CD14-positive monocyte (primary cell): ENCODE data around the gene RNF31. TPM values are rescaled to one million over a fixed set of nuclear protein-coding genes. Genes with fewer than 3 reads are reported as not detected.

ENCODE experiments used
- DNase-seq, 3 donors: peaks; one replicate each; pipeline ENCODE4 v3.0.0-alpha.2; 2011 to 2022
- H2AFZ ChIP-seq: 2 replicates; pipeline ENCODE4 v1.6.0; 2012; ENCODE audit warnings: mild to moderate bottlenecking, low read depth, low read length, inconsistent platforms; ENCODE audit not compliant: insufficient read depth, poor library complexity, severe bottlenecking
- H3K27ac ChIP-seq, 2 donors: 1 replicate in 1 of 2; 2 replicates in 1 of 2; pipeline ENCODE4 v1.5.1; 2012 to 2013; ENCODE audit warnings: low read length in 2 of 2, control low read depth in 1 of 2, inconsistent platforms in 1 of 2, low read depth in 1 of 2, mild to moderate bottlenecking in 1 of 2
- H3K27me3 ChIP-seq, 2 donors: one replicate each; pipeline versions ENCODE4 v1.6.0 to v1.6.1; 2011 to 2013; ENCODE audit warnings: low read length in 2 of 2; ENCODE audit not compliant: control insufficient read depth in 2 of 2, insufficient read depth in 2 of 2
- H3K36me3 ChIP-seq, 2 donors: replicated peaks in 1 of 2; 1 replicate in 1 of 2; 2 replicates in 1 of 2; pipeline versions ENCODE4 v1.5.1 to v1.6.1; 2012 to 2013; ENCODE audit warnings: low read length in 2 of 2, control low read depth in 1 of 2, inconsistent platforms in 1 of 2, mild to moderate bottlenecking in 1 of 2; ENCODE audit not compliant: insufficient read depth in 2 of 2, control insufficient read depth in 1 of 2
- H3K4me1 ChIP-seq, 2 donors: 1 replicate in 1 of 2; 2 replicates in 1 of 2; pipeline versions ENCODE4 v1.5.1 to v1.6.1; 2012 to 2013; ENCODE audit warnings: low read length in 2 of 2, control low read depth in 1 of 2, inconsistent platforms in 1 of 2, mild to moderate bottlenecking in 1 of 2, moderate library complexity in 1 of 2; ENCODE audit not compliant: insufficient read depth in 2 of 2, control insufficient read depth in 1 of 2
- H3K4me2 ChIP-seq: replicated peaks from 2 replicates; pipeline ENCODE3; 2012; ENCODE audit warnings: low read length, moderate library complexity, mild to moderate bottlenecking; ENCODE audit not compliant: poor library complexity, severe bottlenecking; ENCODE audit errors: extremely low read depth
- H3K4me3 ChIP-seq, 3 experiments: fragments of 200-600 bp in 1 of 3; sonication (generic) in 1 of 3; replicated peaks in 1 of 3; 1 replicate in 2 of 3; 2 replicates in 1 of 3; pipeline ENCODE4 v1.5.1; 2011 to 2013; ENCODE audit warnings: low read length in 3 of 3, mild to moderate bottlenecking in 3 of 3, control low read depth in 2 of 3, low read depth in 2 of 3, inconsistent platforms in 1 of 3, moderate library complexity in 1 of 3
- H3K79me2 ChIP-seq: 2 replicates; pipeline ENCODE4 v1.6.0; 2012; ENCODE audit warnings: mild to moderate bottlenecking, control low read depth, inconsistent platforms, low read length, moderate library complexity; ENCODE audit not compliant: insufficient read depth
- H3K9ac ChIP-seq: 2 replicates; pipeline ENCODE4 v1.6.0; 2017; ENCODE audit warnings: low read length, mild to moderate bottlenecking; ENCODE audit not compliant: insufficient read depth, poor library complexity, severe bottlenecking
- H3K9me3 ChIP-seq, 2 donors: replicated peaks in 1 of 2; 1 replicate in 1 of 2; 2 replicates in 1 of 2; pipeline versions ENCODE4 v1.5.1 to v1.6.1; 2012 to 2013; ENCODE audit warnings: low read length in 2 of 2, control low read depth in 1 of 2; ENCODE audit not compliant: control insufficient read depth in 1 of 2, insufficient read depth in 1 of 2
- H4K20me1 ChIP-seq: 2 replicates; pipeline ENCODE4 v1.6.0; 2012; ENCODE audit warnings: mild to moderate bottlenecking, low read length, control low read depth, moderate library complexity; ENCODE audit not compliant: insufficient read depth
- H3K27ac Mint-ChIP-seq, 7 donors: one replicate each; pipeline ENCODE4 v1.8.0; 2020; ENCODE audit warnings: mild to moderate bottlenecking in 7 of 7, mixed read lengths in 7 of 7, moderate library complexity in 6 of 7, inconsistent platforms in 2 of 7
- H3K27me3 Mint-ChIP-seq, 3 donors: one replicate each; pipeline ENCODE4 v1.8.0; 2021 to 2022; ENCODE audit warnings: low read depth in 3 of 3, mild to moderate bottlenecking in 3 of 3, mixed read lengths in 3 of 3, moderate library complexity in 3 of 3, inconsistent platforms in 1 of 3
- H3K36me3 Mint-ChIP-seq, 2 donors: one replicate each; pipeline ENCODE4 v1.8.0; 2020; ENCODE audit warnings: mixed read lengths in 2 of 2, inconsistent platforms in 1 of 2, mild to moderate bottlenecking in 1 of 2
- H3K4me1 Mint-ChIP-seq: one replicate; pipeline ENCODE4 v1.8.0; 2020; ENCODE audit warnings: mild to moderate bottlenecking, mixed read lengths
- H3K4me3 Mint-ChIP-seq, 2 donors: one replicate each; pipeline ENCODE4 v1.8.0; 2020; ENCODE audit warnings: mild to moderate bottlenecking in 2 of 2, mixed read lengths in 2 of 2, moderate library complexity in 1 of 2
- H3K9me3 Mint-ChIP-seq, 7 donors: one replicate each; pipeline ENCODE4 v1.8.0; 2020 to 2022; ENCODE audit warnings: mixed read lengths in 7 of 7, mild to moderate bottlenecking in 6 of 7, moderate library complexity in 6 of 7, inconsistent platforms in 2 of 7
- CTCF ChIP-seq: fragments of 200-600 bp; IDR thresholded peaks from one replicate; pipeline ENCODE4 v1.8.0; 2022; ENCODE audit warnings: antibody characterized with exemption, mild to moderate bottlenecking
- WGBS: methylation state at CpG from one replicate; pipeline ENCODE4 v1.1.5; 2013; ENCODE audit warnings: missing lambda C conversion rate; ENCODE audit not compliant: insufficient coverage; 5-methylcytosine and 5-hydroxymethylcytosine counted together
- intact Hi-C, 2 donors: fragments of 100-400 bp; cut with micrococcal nuclease; formaldehyde crosslinking; loops; one replicate each; pipeline versions ENCODE4 v1.15.0 to v1.15.1; 2023
- polyA plus RNA-seq, 3 donors: library from polyadenylated mRNA; depleted of rRNA in 1 of 3; unstranded in 2 of 3; stranded (reverse) in 1 of 3; fragments of 300-500 nt in 2 of 3; fragments of >200 nt in 1 of 3; fragmentation: Illumina TruSeq in 2 of 3; gene quantifications; 1 replicate in 2 of 3; 2 replicates in 1 of 3; pipeline ENCODE4 v1.2.3, GENCODE V29; 2012 to 2021

Gene RNF31
- polyA plus RNA-seq, 3 donors, result 30.7 to 63.2 (median 36.8) TPM

- Histone ChIP-seq H3K4me3 (no peak overlapping the region), H3K27me3 (no peaks in the 10 kb centered on the region), H4K20me1 (peaks cover 9% of the 10 kb centered on the region), H2AFZ (no peak overlapping the region), H3K9me3 (no peaks in the 10 kb centered on the region), H3K36me3 (peaks cover 64 to 70% of the 10 kb centered on the region in 2 donors), H3K9ac (no peak overlapping the region), H3K4me1 (peaks cover 17 to 27% of the 10 kb centered on the region in 2 donors), H3K27ac (peak overlapping the region in 1 of 2 donors; percentile 36), H3K4me2 (no peak overlapping the region), H3K79me2 (peaks cover 24% of the 10 kb centered on the region)
- no peak for TF ChIP-seq CTCF
- Mint-ChIP-seq H3K27me3 (peaks cover 0 to 2% (median 0%) of the 10 kb centered on the region in 3 donors), H3K4me1 (peaks cover 25% of the 10 kb centered on the region), H3K4me3 (no peak overlapping the region), H3K27ac (peak overlapping the region in 3 of 7 donors; percentile 33 to 80 (median 63)), H3K9me3 (no peaks in the 10 kb centered on the region), H3K36me3 (peaks cover 55 to 85% of the 10 kb centered on the region in 2 donors)
- no peak for DNase-seq
- 98% methylated on average over 6 of the region's 12 CpGs for WGBS
- intact Hi-C loops, result no loop called here
These were observed 10.0 kb downstream of the RNF31 start for GRCh38 chr14:24157331-24157730.

GRCh38 chr14:24159777-24160498 is 12.6 kb downstream of the RNF31 start:
- H3K4me2 ChIP-seq, result no peak overlapping the region
- WGBS, result 97% methylated on average over 6 of the region's 11 CpGs
- H3K36me3 ChIP-seq, result peaks cover 70 to 74% of the 10 kb centered on the region in 2 donors
- no peak for DNase-seq
- H4K20me1 ChIP-seq, result peaks cover 30% of the 10 kb centered on the region
- Mint-ChIP-seq H3K27me3 (no peaks in the 10 kb centered on the region), H3K4me1 (peaks cover 46% of the 10 kb centered on the region), H3K4me3 (no peak overlapping the region), H3K9me3 (no peaks in the 10 kb centered on the region), H3K27ac (peak overlapping the region; percentile 76 to 99 (median 97)), H3K36me3 (peaks cover 68 to 88% of the 10 kb centered on the region in 2 donors)
- H3K27ac ChIP-seq, result peak overlapping the region; percentile 76 to 100
- H3K27me3 ChIP-seq, result no peaks in the 10 kb centered on the region
- TF ChIP-seq CTCF, result no peak
- peaks cover 29 to 53% of the 10 kb centered on the region in 2 donors for H3K4me1 ChIP-seq
- peak overlapping the region in 1 of 3 experiments; percentile 100 for H3K4me3 ChIP-seq
- H3K79me2 ChIP-seq, result peaks cover 42% of the 10 kb centered on the region
- H2AFZ ChIP-seq, result no peak overlapping the region
- intact Hi-C loops, result loop anchor here in 1 of 2 donors (2.0 kb wide), 1 partner anchor 13 kb away; the partner anchor contains the start of genes PSME2 and RNF31
- H3K9ac ChIP-seq, result no peak overlapping the region
- no peaks in the 10 kb centered on the region for H3K9me3 ChIP-seq
